Measurements from ENCODE around the gene AK1. TPM values are rescaled to one million over a fixed set of nuclear protein-coding genes. Genes with fewer than 3 reads are reported as not detected.

AK1 gene
- total RNA-seq, 1 experiment from 2014 or later = 61.1 TPM

DNA sequence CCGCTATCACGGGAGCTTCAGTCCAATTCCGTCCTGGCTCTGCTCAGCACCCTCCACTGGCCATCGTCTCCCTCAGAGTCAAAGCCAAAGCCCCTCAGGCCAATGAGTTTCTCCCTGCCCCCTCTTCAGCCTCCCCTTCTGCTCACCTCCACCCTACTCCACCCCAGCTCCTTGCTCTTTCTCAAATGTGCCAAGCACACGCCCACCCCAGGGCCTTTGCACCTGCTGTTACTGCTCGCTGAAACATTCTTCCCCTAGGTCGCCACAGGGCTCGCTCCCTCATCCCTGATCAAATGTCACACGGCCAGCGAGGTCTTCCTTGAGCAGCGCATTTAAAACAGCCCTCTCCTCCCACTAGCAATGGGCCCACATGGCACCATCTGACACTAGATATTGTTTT lies 16.7 kb downstream of the AK1 start:
- no peaks in the 10 kb centered on the region for H3K36me3 ChIP-seq (ENCODE audit: control insufficient read depth in 1 of 2, insufficient read depth in 2 of 2, low read length in 2 of 2)
- ChIA-PET RAD21 (ENCODE audit: low non-redundant PET in 1 of 2, low total read pairs in 2 of 2, uncharacterized antibody in 2 of 2, unreplicated experiment in 2 of 2) (no interaction called here), CTCF (no interaction called here), POLR2A (no interaction called here)
- TF ChIP-seq ELF1 (IDR thresholded peaks at IDR 0.05; ENCODE audit: borderline replicate concordance, low read depth) (no peak), CBX3 (IDR thresholded peaks at IDR 0.05; ENCODE audit: low read depth) (no peak), SRF (IDR thresholded peaks at IDR 0.05; ENCODE audit: low read depth) (no peak), ZFX (IDR thresholded peaks at IDR 0.05) (no peak), POLR2AphosphoS5 (IDR thresholded peaks at IDR 0.05; ENCODE audit: low read depth, low read length) (no peak), EZH2phosphoT487 (IDR thresholded peaks at IDR 0.05; ENCODE audit: borderline replicate concordance) (no peak), RAD21 (IDR thresholded peaks at IDR 0.05; ENCODE audit: low read depth) (no peak), SP1 (IDR thresholded peaks at IDR 0.05; ENCODE audit: low read depth) (no peak), FOSL1 (IDR thresholded peaks at IDR 0.05; ENCODE audit: low read depth) (no peak), JUND (IDR thresholded peaks at IDR 0.05) (no peak)
- TF ChIP-seq, protein P1, sequence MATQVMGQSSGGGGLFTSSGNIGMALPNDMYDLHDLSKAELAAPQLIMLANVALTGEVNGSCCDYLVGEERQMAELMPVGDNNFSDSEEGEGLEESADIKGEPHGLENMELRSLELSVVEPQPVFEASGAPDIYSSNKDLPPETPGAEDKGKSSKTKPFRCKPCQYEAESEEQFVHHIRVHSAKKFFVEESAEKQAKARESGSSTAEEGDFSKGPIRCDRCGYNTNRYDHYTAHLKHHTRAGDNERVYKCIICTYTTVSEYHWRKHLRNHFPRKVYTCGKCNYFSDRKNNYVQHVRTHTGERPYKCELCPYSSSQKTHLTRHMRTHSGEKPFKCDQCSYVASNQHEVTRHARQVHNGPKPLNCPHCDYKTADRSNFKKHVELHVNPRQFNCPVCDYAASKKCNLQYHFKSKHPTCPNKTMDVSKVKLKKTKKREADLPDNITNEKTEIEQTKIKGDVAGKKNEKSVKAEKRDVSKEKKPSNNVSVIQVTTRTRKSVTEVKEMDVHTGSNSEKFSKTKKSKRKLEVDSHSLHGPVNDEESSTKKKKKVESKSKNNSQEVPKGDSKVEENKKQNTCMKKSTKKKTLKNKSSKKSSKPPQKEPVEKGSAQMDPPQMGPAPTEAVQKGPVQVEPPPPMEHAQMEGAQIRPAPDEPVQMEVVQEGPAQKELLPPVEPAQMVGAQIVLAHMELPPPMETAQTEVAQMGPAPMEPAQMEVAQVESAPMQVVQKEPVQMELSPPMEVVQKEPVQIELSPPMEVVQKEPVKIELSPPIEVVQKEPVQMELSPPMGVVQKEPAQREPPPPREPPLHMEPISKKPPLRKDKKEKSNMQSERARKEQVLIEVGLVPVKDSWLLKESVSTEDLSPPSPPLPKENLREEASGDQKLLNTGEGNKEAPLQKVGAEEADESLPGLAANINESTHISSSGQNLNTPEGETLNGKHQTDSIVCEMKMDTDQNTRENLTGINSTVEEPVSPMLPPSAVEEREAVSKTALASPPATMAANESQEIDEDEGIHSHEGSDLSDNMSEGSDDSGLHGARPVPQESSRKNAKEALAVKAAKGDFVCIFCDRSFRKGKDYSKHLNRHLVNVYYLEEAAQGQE (IDR thresholded peaks at IDR 0.05; ENCODE audit: low read depth) = no peak
- TF ChIP-seq, protein P2, sequence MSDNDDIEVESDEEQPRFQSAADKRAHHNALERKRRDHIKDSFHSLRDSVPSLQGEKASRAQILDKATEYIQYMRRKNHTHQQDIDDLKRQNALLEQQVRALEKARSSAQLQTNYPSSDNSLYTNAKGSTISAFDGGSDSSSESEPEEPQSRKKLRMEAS (IDR thresholded peaks at IDR 0.05) = no peak
- H2AFZ ChIP-seq (ENCODE audit: low read depth, low read length, poor library complexity, severe bottlenecking) = no peak overlapping the region
- no TSS peak for BruUV-seq (replicated peaks)
- no peaks in the 10 kb centered on the region for H3K4me1 ChIP-seq (ENCODE audit: control insufficient read depth in 1 of 2, insufficient read depth in 2 of 2, low read length in 2 of 2)
- no peaks in the 10 kb centered on the region for H4K20me1 ChIP-seq (ENCODE audit: insufficient read depth)
- H3K4me2 ChIP-seq (ENCODE audit: low read length) = no peak overlapping the region
- no peaks in the 10 kb centered on the region for H3K79me2 ChIP-seq (ENCODE audit: insufficient read depth, low read length)
- DNase-seq (ENCODE audit: low read depth, low spot score) (no peak), ATAC-seq (no peak)
- H3K9me3 ChIP-seq (ENCODE audit: control insufficient read depth in 1 of 2, insufficient read depth in 1 of 2, low read depth in 1 of 2, low read length in 2 of 2) = no peaks in the 10 kb centered on the region
- no peak overlapping the region for H3K4me3 ChIP-seq (replicated peaks in 1 of 2; ENCODE audit: low read depth in 1 of 2, low read length in 2 of 2)
- no peak overlapping the region for H3K9ac ChIP-seq (ENCODE audit: low read length)
- no peaks in the 10 kb centered on the region for H3K9me2 ChIP-seq (ENCODE audit: insufficient read depth)
- intact Hi-C loops (cut with micrococcal nuclease) = no loop called here
- H3K27me3 ChIP-seq (ENCODE audit: insufficient read depth, low read length) = no peaks in the 10 kb centered on the region
- no peak overlapping the region for H3K27ac ChIP-seq (ENCODE audit: low read depth, low read length)
